ENCODE measurements around the gene PRORP.
"Not testable (repeated sequence)": the region's sequence is repeated elsewhere in the genome, so short reads cannot be mapped to it uniquely, and the experiment has no call there.

Gene PRORP

DNA sequence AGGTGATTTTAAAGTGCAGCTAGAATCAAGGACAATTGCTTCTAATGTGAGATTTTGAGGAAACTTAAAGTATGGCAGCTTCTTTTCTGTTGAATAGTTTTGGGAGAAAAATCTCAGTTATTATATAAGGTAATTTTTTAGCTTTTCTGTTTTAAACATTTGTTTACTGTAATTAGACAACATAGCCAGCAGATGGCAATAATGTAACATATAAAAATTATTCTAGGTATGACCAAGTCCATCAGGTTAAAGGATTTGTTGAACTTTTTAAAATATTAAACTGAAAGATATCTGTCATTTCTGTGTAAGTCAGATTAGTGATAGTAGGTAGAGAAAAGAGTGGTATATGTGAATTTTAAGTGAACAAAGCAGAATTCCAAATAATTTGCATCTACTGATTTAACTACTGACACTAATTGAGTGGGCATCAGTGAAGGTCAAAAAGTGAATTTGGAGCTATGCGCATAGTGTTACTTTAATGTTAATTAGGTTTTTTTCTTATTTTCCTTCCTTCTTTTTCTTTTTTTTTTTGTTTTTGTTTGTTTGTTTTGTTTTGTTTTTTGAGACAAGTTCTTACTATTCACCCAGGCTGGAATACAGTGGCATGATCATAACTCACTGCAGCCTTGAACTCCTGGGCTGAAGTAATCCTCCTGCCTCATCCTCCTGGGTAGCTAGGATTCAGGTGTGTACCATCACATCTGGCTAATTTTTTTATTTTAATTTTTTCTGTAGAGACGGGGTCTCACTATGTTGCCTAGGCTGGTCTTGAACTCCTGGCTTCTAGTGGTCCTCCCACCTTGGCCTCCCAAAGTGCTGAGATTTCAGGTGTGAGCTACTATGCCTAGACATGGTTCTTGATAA, 18.6 kb downstream of the PRORP start:
- no peak overlapping the region for H3K4me3 ChIP-seq (ENCODE audit: low read depth, low read length)
- H3K36me3 ChIP-seq (ENCODE audit: control insufficient read depth, insufficient read depth, low read length): no peaks in the 10 kb centered on the region
- H3K27me3 ChIP-seq (ENCODE audit: control insufficient read depth, insufficient read depth, low read length): no peaks in the 10 kb centered on the region
- no peaks in the 10 kb centered on the region for H3K9me3 ChIP-seq (ENCODE audit: control insufficient read depth, insufficient read depth, low read depth, low read length)
- H3K9ac ChIP-seq (ENCODE audit: low read length): no peak overlapping the region
- H3K27ac ChIP-seq (ENCODE audit: low read depth, low read length): no peak overlapping the region
- H3K4me1 ChIP-seq (ENCODE audit: control insufficient read depth, insufficient read depth, low read length): no peaks in the 10 kb centered on the region

DNA sequence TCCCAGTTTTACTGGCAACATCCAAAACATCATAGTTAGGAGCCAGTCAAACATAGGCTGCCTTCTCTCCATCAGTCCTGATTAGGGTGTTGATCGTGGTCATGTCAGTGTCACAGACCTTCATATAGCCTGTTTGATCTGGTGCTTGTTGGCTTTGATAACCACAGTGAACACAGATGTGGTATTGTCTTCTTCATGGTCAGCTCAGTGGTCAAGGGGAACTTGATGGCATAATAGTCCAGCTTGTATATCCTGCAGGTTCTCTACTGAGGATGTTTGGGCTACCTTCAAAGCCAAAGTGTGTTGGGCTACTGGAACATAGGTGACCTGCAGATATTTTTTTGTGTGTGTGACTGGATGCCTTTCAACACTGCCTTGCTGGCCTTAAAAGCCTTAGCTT, 21.7 kb downstream of the PRORP start:
- Histone ChIP-seq H3K27ac (ENCODE audit: low read depth, low read length) (no peak overlapping the region), H3K27me3 (ENCODE audit: control insufficient read depth, insufficient read depth, low read length) (no peaks in the 10 kb centered on the region), H3K9ac (ENCODE audit: low read length) (no peak overlapping the region), H3K36me3 (ENCODE audit: control insufficient read depth, insufficient read depth, low read length) (peaks cover 9% of the 10 kb centered on the region; the same call in 1 of the 2 replicates), H3K4me1 (ENCODE audit: control insufficient read depth, insufficient read depth, low read length) (no peaks in the 10 kb centered on the region), H3K4me3 (ENCODE audit: low read depth, low read length) (no peak overlapping the region), H3K9me3 (ENCODE audit: control insufficient read depth, insufficient read depth, low read depth, low read length) (no peaks in the 10 kb centered on the region)

DNA sequence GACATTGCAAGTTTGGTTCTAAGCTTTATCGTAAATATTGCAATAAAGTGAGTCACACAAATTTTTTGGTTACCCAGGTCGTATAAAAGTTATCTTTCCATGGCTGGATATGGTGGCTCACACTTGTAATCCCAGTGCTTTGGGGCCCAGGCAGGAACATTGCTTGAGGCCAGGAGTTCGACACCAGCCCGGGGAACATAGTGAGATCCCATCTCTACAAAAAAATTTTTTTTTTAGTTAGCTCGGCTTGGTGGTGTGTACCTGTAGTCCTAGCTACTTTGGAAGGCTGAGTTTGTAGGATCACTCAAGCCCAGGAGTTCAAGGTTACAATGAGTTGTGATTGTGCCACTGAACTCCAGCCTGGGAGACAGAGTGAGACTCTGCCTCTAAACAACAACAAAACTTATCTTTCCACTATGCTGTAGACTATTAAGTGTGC, 24.4 kb downstream of the PRORP start:
- Histone ChIP-seq H3K9ac (ENCODE audit: low read length) (no peak overlapping the region), H3K4me1 (ENCODE audit: control insufficient read depth, insufficient read depth, low read length) (no peaks in the 10 kb centered on the region), H3K27me3 (ENCODE audit: control insufficient read depth, insufficient read depth, low read length) (no peaks in the 10 kb centered on the region), H3K9me3 (ENCODE audit: control insufficient read depth, insufficient read depth, low read depth, low read length) (0 out of 2 replicates have a peak, but pooled peaks cover 2% of the 10 kb centered on the region), H3K4me3 (ENCODE audit: low read depth, low read length) (no peak overlapping the region), H3K36me3 (ENCODE audit: control insufficient read depth, insufficient read depth, low read length) (peaks cover 15% of the 10 kb centered on the region), H3K27ac (ENCODE audit: low read depth, low read length) (no peak overlapping the region)

DNA sequence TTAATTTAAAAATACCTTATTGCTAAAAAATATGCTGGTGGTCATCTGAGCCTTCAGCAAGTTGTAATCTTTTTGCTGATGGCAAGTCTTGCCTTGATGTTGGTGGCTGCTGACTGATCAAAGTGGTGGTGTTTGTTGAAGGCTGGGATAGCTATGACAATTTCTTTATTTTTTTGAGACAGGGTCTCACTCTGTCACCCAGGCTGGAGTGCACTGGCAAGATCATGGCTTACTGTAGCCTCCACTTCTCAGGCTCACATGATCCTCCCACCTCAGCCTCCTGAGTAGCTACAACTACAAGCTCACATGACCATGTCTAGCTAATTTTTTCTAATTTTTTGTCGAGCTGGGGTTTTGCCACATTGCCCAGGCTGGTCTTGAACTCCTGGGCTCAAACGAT, 24.8 kb downstream of the PRORP start:
- Histone ChIP-seq H3K9me3 (ENCODE audit: control insufficient read depth, insufficient read depth, low read depth, low read length) (0 out of 2 replicates have a peak, but pooled peaks cover 2% of the 10 kb centered on the region), H3K27me3 (ENCODE audit: control insufficient read depth, insufficient read depth, low read length) (no peaks in the 10 kb centered on the region), H3K4me1 (ENCODE audit: control insufficient read depth, insufficient read depth, low read length) (no peaks in the 10 kb centered on the region), H3K4me3 (ENCODE audit: low read depth, low read length) (no peak overlapping the region), H3K36me3 (ENCODE audit: control insufficient read depth, insufficient read depth, low read length) (peaks cover 15% of the 10 kb centered on the region), H3K9ac (ENCODE audit: low read length) (no peak overlapping the region), H3K27ac (ENCODE audit: low read depth, low read length) (no peak overlapping the region)

DNA sequence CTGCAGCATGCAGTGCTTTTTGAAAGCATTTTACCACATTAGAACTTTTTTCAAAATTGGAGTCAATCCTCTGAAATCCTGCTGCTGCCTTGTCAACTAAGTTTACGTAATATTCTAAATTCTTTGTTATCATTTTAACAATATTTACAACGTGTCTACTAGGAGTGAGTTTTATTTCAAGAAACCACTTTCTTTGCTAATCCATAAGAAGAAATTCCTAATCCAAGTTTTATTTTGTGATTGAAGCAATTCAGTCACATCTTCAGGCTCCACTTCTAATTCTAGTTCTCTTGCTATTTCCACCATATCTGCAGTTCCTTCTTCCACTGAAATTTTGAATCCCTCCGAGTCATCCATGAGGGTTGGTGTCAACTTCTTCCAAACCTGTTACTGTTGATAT, 25.4 kb downstream of the PRORP start:
- Histone ChIP-seq H3K9ac (ENCODE audit: low read length) (no peak overlapping the region), H3K36me3 (ENCODE audit: control insufficient read depth, insufficient read depth, low read length) (peaks cover 15% of the 10 kb centered on the region), H3K4me3 (ENCODE audit: low read depth, low read length) (no peak overlapping the region), H3K27ac (ENCODE audit: low read depth, low read length) (no peak overlapping the region), H3K4me1 (ENCODE audit: control insufficient read depth, insufficient read depth, low read length) (no peaks in the 10 kb centered on the region), H3K27me3 (ENCODE audit: control insufficient read depth, insufficient read depth, low read length) (no peaks in the 10 kb centered on the region), H3K9me3 (ENCODE audit: control insufficient read depth, insufficient read depth, low read depth, low read length) (0 out of 2 replicates have a peak, but pooled peaks cover 2% of the 10 kb centered on the region)

DNA sequence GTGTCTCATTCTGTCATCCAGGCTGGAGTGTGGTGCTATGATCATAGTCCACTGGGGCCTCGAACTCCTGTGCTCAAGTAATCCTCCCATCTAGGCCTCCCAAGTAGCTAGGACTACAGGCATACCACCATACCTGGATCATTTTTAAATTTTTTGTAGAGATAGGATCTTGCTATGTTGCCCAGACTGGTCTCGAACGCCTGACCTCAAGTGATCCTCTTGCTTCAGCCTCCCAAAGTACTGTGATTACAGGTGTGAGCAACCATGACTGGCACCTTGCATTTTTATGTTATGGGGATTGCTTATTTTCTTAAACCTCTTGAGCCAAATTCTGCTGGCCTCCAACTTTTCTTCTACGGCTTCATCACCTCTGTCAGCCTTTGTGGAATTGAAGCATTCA, 26.9 kb downstream of the PRORP start:
- Histone ChIP-seq H3K9ac (ENCODE audit: low read length) (no peak overlapping the region), H3K27ac (ENCODE audit: low read depth, low read length) (no peak overlapping the region), H3K4me3 (ENCODE audit: low read depth, low read length) (no peak overlapping the region), H3K9me3 (ENCODE audit: control insufficient read depth, insufficient read depth, low read depth, low read length) (peaks cover 4% of the 10 kb centered on the region; the same call in 1 of the 2 replicates), H3K27me3 (ENCODE audit: control insufficient read depth, insufficient read depth, low read length) (no peaks in the 10 kb centered on the region), H3K4me1 (ENCODE audit: control insufficient read depth, insufficient read depth, low read length) (no peaks in the 10 kb centered on the region), H3K36me3 (ENCODE audit: control insufficient read depth, insufficient read depth, low read length) (peaks cover 15% of the 10 kb centered on the region)

DNA sequence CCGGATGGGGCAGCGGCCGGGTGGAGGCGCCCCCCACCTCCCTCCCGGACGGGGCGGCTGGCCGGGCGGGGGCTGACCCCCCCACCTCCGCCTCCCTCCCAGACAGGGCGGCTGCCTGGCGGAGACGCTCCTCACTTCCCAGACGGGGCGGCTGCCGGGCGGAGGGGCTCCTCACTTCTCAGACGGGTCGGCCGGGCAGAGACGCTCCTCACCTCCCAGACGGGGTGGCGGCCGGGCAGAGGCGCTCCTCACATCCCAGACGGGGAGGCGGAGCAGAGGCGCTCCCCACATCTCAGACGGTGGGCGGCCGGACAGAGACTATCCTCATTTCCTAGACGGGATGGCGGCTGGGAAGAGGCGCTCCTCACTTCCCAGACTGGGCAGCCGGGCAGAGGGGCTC, 30.2 kb downstream of the PRORP start:
- H3K27ac ChIP-seq (ENCODE audit: low read depth, low read length); H3K9ac ChIP-seq (ENCODE audit: low read length); H3K27me3 ChIP-seq (ENCODE audit: control insufficient read depth, insufficient read depth, low read length); H3K4me3 ChIP-seq (ENCODE audit: low read depth, low read length); H3K9me3 ChIP-seq (ENCODE audit: control insufficient read depth, insufficient read depth, low read depth, low read length); H3K4me1 ChIP-seq (ENCODE audit: control insufficient read depth, insufficient read depth, low read length): not testable (repeated sequence)
- peaks cover 15% of the 10 kb centered on the region for H3K36me3 ChIP-seq (ENCODE audit: control insufficient read depth, insufficient read depth, low read length)

DNA sequence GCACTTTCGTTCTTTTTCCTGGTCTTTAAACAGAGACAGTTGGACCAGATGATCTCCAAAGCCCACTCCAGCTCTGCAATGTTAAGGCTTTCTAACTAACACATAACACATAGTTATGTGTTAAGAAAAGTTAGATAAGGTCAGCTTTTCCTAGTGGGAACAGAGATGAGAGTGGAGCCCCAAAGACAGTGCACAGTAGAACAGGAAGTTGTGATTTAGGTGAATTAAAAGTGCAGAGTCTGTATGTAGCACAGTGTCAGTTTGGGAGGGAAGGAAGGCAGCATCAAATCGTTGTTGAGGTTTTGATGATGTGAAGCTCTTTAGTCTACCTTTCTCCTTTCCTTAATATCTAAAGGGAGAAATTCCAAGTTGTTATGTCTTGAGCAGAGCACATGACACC, 31.7 kb downstream of the PRORP start:
- peaks cover 6% of the 10 kb centered on the region; the same call in 1 of the 2 replicates for H3K4me1 ChIP-seq (ENCODE audit: control insufficient read depth, insufficient read depth, low read length)
- no peak overlapping the region for H3K27ac ChIP-seq (ENCODE audit: low read depth, low read length)
- peaks cover 4% of the 10 kb centered on the region; the same call in 1 of the 2 replicates for H3K9me3 ChIP-seq (ENCODE audit: control insufficient read depth, insufficient read depth, low read depth, low read length)
- no peak overlapping the region for H3K9ac ChIP-seq (ENCODE audit: low read length)
- H3K27me3 ChIP-seq (ENCODE audit: control insufficient read depth, insufficient read depth, low read length): no peaks in the 10 kb centered on the region
- no peak overlapping the region for H3K4me3 ChIP-seq (ENCODE audit: low read depth, low read length)
- peaks cover 11% of the 10 kb centered on the region for H3K36me3 ChIP-seq (ENCODE audit: control insufficient read depth, insufficient read depth, low read length)

DNA sequence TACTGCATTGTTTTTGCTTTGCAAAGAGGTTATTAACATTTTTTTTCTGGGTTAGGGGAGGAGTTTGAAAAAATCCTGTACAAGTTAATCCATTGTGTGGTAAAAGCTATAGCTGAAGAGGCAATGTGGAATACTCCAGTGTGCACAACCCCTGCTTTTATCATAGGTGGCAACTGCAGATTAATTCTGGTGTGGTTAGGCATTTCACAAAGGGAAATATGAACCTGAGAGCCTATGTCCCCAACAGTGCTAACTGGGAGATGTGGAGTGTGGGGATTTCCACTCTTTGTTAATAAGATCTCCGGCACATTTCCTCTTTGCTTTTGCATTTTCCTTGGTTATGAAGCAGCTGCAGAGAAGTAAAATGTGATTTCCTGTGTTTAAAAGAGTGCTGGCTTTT, 33.6 kb downstream of the PRORP start:
- Histone ChIP-seq H3K9ac (ENCODE audit: low read length) (no peak overlapping the region), H3K4me3 (ENCODE audit: low read depth, low read length) (no peak overlapping the region), H3K27ac (ENCODE audit: low read depth, low read length) (no peak overlapping the region), H3K27me3 (ENCODE audit: control insufficient read depth, insufficient read depth, low read length) (no peaks in the 10 kb centered on the region), H3K36me3 (ENCODE audit: control insufficient read depth, insufficient read depth, low read length) (peaks cover 20% of the 10 kb centered on the region), H3K9me3 (ENCODE audit: control insufficient read depth, insufficient read depth, low read depth, low read length) (peaks cover 2% of the 10 kb centered on the region; the same call in 1 of the 2 replicates), H3K4me1 (ENCODE audit: control insufficient read depth, insufficient read depth, low read length) (peaks cover 6% of the 10 kb centered on the region; the same call in 1 of the 2 replicates)

DNA sequence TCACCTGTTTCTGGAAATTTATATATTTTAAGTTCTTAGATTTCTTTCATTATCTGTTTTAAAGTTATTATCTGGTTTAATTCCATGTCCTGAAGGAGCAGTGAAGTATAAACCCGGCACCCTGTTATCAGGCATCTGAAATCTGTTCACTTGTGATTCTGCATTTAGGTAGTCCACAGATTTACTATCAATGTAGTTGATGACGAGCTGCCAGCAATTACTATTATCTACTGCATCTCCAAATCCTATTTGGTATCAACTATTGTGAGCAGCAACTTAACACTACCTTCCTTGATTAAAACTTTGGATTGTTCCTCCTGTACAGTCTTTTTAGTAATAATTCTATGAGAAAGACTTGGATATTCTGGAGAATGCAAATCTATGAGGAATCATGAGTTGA, 36.1 kb downstream of the PRORP start:
- H3K4me3 ChIP-seq (ENCODE audit: low read depth, low read length): no peak overlapping the region
- H3K27me3 ChIP-seq (ENCODE audit: control insufficient read depth, insufficient read depth, low read length): no peaks in the 10 kb centered on the region
- no peak overlapping the region for H3K9ac ChIP-seq (ENCODE audit: low read length)
- peaks cover 15% of the 10 kb centered on the region for H3K36me3 ChIP-seq (ENCODE audit: control insufficient read depth, insufficient read depth, low read length)
- peaks cover 6% of the 10 kb centered on the region; the same call in 1 of the 2 replicates for H3K4me1 ChIP-seq (ENCODE audit: control insufficient read depth, insufficient read depth, low read length)
- H3K27ac ChIP-seq (ENCODE audit: low read depth, low read length): no peak overlapping the region
- no peaks in the 10 kb centered on the region; the same call in 1 of the 2 replicates for H3K9me3 ChIP-seq (ENCODE audit: control insufficient read depth, insufficient read depth, low read depth, low read length)

DNA sequence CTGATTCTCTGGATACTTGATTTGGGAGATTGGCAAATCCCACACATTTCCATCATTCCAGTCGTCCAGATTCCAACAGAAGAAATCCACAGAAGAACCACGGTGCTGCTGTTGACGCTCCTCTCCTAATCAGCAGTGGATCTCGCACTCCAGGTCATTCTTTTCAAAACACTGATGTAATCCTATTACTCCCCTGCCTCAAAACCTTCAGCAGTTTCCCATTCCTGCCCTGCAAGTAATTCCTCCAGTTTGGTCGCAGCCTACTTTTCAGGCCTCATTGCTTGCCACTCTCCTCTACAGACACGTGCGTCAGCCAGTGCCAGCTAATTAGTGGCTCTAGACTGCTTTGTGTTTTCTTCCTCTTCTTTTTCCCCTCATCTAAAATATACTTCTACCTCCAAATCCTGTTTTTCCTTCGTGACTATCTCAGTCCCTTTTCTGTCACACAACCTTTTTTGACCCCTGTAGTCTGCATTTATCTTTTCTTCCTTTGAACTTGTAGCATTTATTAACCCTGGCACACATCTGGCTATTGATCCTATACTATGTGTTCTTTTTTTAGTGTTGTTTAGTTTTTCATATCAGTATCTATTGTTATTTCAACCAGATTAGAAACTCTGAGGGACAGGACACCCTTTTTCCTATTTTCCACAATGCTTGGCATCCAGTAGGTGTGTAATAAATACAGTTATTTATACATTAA, 36.8 kb downstream of the PRORP start:
- H3K4me1 ChIP-seq (ENCODE audit: control insufficient read depth, insufficient read depth, low read length): peaks cover 6% of the 10 kb centered on the region; the same call in 1 of the 2 replicates
- H3K9ac ChIP-seq (ENCODE audit: low read length): no peak overlapping the region
- H3K9me3 ChIP-seq (ENCODE audit: control insufficient read depth, insufficient read depth, low read depth, low read length): no peaks in the 10 kb centered on the region; the same call in 1 of the 2 replicates
- no peaks in the 10 kb centered on the region for H3K27me3 ChIP-seq (ENCODE audit: control insufficient read depth, insufficient read depth, low read length)
- no peak overlapping the region for H3K27ac ChIP-seq (ENCODE audit: low read depth, low read length)
- H3K36me3 ChIP-seq (ENCODE audit: control insufficient read depth, insufficient read depth, low read length): peaks cover 15% of the 10 kb centered on the region
- no peak overlapping the region for H3K4me3 ChIP-seq (ENCODE audit: low read depth, low read length)

All from HUES6 (cell line).